Measurements from ENCODE around the gene GGT5.

The GGT5 gene

GRCh38 chr22:24179478-24180210 is 65.2 kb downstream of the GGT5 start:
- no peak for DNase-seq (ENCODE audit: low read depth)
- no peak overlapping the region for H3K4me3 ChIP-seq (ENCODE audit: control insufficient read depth, low read depth, low read length)
- no peak for TF ChIP-seq CTCF (IDR thresholded peaks at IDR 0.05; ENCODE audit: control insufficient read depth, insufficient read depth, low read depth, low read length, missing control alignments)

- TF ChIP-seq CTCF (IDR thresholded peaks at IDR 0.05; ENCODE audit: control insufficient read depth, insufficient read depth, low read depth, low read length, missing control alignments), result peak; percentile 46
- H3K4me3 ChIP-seq (ENCODE audit: control insufficient read depth, low read depth, low read length), result no peak overlapping the region
- no peak for DNase-seq (ENCODE audit: low read depth)
Observed at GRCh38 chr22:24178502-24179440, 66.1 kb downstream of the GGT5 start.

GRCh38 chr22:24178021-24178431 is 66.9 kb downstream of the GGT5 start:
- TF ChIP-seq CTCF (IDR thresholded peaks at IDR 0.05; ENCODE audit: control insufficient read depth, insufficient read depth, low read depth, low read length, missing control alignments), result no peak

GRCh38 chr22:24177456-24177855 is 67.4 kb downstream of the GGT5 start:
- no peak for DNase-seq (ENCODE audit: low read depth)

More at GRCh38 chr22:24178021-24178431, 66.9 kb downstream of the GGT5 start:
- no peak for DNase-seq (ENCODE audit: low read depth)
- no peak overlapping the region for H3K4me3 ChIP-seq (ENCODE audit: control insufficient read depth, low read depth, low read length)

GRCh38 chr22:24177045-24177444 is 67.8 kb downstream of the GGT5 start:
- TF ChIP-seq CTCF (IDR thresholded peaks at IDR 0.05; ENCODE audit: control insufficient read depth, insufficient read depth, low read depth, low read length, missing control alignments), result no peak
- no peak overlapping the region for H3K4me3 ChIP-seq (ENCODE audit: control insufficient read depth, low read depth, low read length)
- no peak for DNase-seq (ENCODE audit: low read depth)

More at GRCh38 chr22:24177456-24177855, 67.4 kb downstream of the GGT5 start:
- TF ChIP-seq CTCF (IDR thresholded peaks at IDR 0.05; ENCODE audit: control insufficient read depth, insufficient read depth, low read depth, low read length, missing control alignments), result no peak
- H3K4me3 ChIP-seq (ENCODE audit: control insufficient read depth, low read depth, low read length), result no peak overlapping the region

- TF ChIP-seq CTCF (IDR thresholded peaks at IDR 0.05; ENCODE audit: control insufficient read depth, insufficient read depth, low read depth, low read length, missing control alignments), result no peak
- DNase-seq (ENCODE audit: low read depth), result no peak
- H3K4me3 ChIP-seq (ENCODE audit: control insufficient read depth, low read depth, low read length), result no peak overlapping the region
Observed at GRCh38 chr22:24176630-24177029, 68.3 kb downstream of the GGT5 start.

All from AG09309 (cell line).